NCI-H2029 (cell line): ENCODE data around the gene CPLANE2.

Source experiments
- DNase-seq: peaks from one replicate; lab custom pipeline; 2025; lab: John Stamatoyannopoulos, UW

CPLANE2 gene

GRCh38 chr1:16187748-16188401 is 49.1 kb downstream of the CPLANE2 start:
- DNase-seq = no peak

GRCh38 chr1:16186655-16187235 is 50.2 kb downstream of the CPLANE2 start:
- DNase-seq = no peak

DNA sequence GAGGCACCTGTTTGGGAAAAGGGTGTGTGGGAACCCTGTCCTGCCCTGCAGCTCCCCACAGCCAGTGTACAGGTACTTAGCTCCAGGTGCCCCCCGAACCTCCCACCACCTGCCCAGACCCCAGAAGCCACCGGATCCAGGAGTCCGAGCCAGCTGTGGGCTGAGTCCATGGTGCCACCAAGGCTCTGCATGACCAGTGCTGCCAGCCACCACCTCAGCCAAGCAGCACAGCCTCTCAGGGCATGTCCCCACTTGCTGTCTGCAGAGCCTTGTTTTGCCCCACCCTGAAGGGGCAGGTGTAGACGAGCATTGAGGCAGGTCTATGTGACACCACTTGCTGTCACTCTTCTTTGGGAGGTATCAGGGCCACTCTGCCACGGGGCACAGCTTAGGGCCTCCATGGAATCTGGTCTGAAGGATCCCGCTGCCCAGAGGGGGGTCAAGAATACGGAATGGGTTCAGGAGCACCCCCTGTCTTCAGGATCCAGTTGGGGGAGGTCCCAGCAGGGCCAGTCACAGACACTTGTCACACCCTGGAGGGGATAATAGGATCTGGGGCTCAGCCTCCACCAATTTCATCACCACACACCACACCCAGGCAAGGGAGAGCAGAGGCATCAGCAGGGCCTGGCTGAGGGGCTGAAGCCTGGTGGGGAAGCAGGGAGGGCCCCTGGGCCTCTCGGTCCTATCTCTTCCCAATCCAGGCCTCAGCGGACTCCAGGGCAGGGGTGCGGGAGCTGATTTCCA is 52.3 kb downstream of the CPLANE2 start:
- DNase-seq = no peak

GRCh38 chr1:16183765-16184556 is 53.0 kb downstream of the CPLANE2 start:
- DNase-seq = no peak

DNA sequence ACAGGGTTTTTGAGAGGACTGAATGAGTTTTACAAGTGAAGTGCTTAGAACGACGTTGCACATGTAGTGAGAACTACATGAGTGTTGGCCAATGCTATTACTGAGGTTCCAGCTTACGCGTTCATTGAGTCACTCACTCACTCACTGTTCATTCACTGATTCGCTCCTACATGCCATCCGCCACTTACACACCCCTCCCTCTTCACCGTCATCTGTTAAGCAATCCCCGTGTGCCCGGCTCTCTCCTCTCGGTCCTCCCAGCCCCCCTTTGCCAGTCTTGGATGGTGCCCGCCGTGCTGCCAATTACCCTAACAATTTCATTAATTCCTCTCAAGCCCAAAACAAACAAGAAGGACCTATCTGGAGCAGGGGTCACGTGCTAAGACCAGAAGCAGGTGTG is 53.8 kb downstream of the CPLANE2 start:
- DNase-seq = no peak

- DNase-seq = no peak
These were observed 54.9 kb downstream of the CPLANE2 start for GRCh38 chr1:16181887-16182719.
